ENCODE results near the gene SLC13A2. TPM values are rescaled to one million over a fixed set of nuclear protein-coding genes. Genes with fewer than 3 reads are reported as not detected.
"Not testable (repeated sequence)": the region's sequence is repeated elsewhere in the genome, so short reads cannot be mapped to it uniquely, and the experiment has no call there.

The SLC13A2 gene, protein sequence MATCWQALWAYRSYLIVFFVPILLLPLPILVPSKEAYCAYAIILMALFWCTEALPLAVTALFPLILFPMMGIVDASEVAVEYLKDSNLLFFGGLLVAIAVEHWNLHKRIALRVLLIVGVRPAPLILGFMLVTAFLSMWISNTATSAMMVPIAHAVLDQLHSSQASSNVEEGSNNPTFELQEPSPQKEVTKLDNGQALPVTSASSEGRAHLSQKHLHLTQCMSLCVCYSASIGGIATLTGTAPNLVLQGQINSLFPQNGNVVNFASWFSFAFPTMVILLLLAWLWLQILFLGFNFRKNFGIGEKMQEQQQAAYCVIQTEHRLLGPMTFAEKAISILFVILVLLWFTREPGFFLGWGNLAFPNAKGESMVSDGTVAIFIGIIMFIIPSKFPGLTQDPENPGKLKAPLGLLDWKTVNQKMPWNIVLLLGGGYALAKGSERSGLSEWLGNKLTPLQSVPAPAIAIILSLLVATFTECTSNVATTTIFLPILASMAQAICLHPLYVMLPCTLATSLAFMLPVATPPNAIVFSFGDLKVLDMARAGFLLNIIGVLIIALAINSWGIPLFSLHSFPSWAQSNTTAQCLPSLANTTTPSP
- not detected in 3 replicates for total RNA-seq

- Mint-ChIP-seq H3K9me3 (no peaks in the 10 kb centered on the region), H3K27ac (no peak within 1 kb of the TSS), H3K27me3 (ENCODE audit: low read depth) (peaks cover 14% of the 10 kb centered on the region), H3K4me1 (peaks cover 16% of the 10 kb centered on the region), H3K36me3 (no peaks in the 10 kb centered on the region), H3K4me3 (no peak within 1 kb of the TSS)
- DNase-seq (ENCODE audit: low spot score in 2 of 2, unreplicated experiment in 2 of 2): no peak
- TF ChIP-seq, protein P1, sequence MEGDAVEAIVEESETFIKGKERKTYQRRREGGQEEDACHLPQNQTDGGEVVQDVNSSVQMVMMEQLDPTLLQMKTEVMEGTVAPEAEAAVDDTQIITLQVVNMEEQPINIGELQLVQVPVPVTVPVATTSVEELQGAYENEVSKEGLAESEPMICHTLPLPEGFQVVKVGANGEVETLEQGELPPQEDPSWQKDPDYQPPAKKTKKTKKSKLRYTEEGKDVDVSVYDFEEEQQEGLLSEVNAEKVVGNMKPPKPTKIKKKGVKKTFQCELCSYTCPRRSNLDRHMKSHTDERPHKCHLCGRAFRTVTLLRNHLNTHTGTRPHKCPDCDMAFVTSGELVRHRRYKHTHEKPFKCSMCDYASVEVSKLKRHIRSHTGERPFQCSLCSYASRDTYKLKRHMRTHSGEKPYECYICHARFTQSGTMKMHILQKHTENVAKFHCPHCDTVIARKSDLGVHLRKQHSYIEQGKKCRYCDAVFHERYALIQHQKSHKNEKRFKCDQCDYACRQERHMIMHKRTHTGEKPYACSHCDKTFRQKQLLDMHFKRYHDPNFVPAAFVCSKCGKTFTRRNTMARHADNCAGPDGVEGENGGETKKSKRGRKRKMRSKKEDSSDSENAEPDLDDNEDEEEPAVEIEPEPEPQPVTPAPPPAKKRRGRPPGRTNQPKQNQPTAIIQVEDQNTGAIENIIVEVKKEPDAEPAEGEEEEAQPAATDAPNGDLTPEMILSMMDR (IDR thresholded peaks at IDR 0.05; ENCODE audit: unreplicated experiment): no peak
These were observed at the start of gene SLC13A2 for GRCh38 chr17:28473542-28473941. Gene SLC13A2, plus strand, starts transcription at chr17:28473644. Its CDS starts 69 bp downstream, at chr17:28473713.

DNA sequence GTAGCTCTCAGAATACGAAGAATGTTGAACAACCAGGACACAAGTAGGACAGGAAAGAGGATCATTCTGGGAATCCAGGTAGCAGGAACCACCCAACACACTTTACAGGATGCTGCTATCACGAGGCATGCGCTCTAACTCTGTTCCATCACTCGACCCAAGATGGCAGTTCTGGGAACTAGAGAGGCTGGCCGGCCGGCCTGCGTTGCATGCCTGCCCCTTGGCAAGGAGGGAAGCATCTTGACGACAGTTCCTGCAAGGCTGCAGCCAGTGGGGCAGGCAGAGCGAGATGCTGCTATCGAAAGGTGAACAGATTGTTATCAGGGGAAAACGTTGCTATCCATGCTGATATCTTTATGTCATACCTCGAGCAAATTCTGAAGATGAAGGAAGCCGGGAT lies 48.2 kb upstream of the SLC13A2 start:
- H3K9me3 Mint-ChIP-seq: no peaks in the 10 kb centered on the region
- H3K27me3 Mint-ChIP-seq (ENCODE audit: low read depth): peaks cover 5% of the 10 kb centered on the region
- H3K27ac Mint-ChIP-seq: no peak overlapping the region
- no peaks in the 10 kb centered on the region for H3K4me1 Mint-ChIP-seq
- TF ChIP-seq, protein P1 (IDR thresholded peaks at IDR 0.05; ENCODE audit: unreplicated experiment): no peak
- H3K4me3 Mint-ChIP-seq: no peak overlapping the region
- no peak for DNase-seq (ENCODE audit: low spot score in 2 of 2, unreplicated experiment in 2 of 2)
- no peaks in the 10 kb centered on the region for H3K36me3 Mint-ChIP-seq

GRCh38 chr17:28426081-28426519 lies 47.3 kb upstream of the SLC13A2 start:
- DNase-seq (ENCODE audit: low spot score in 2 of 2, unreplicated experiment in 2 of 2): no peak
- Mint-ChIP-seq H3K36me3 (no peaks in the 10 kb centered on the region), H3K27ac (no peak overlapping the region), H3K4me1 (no peaks in the 10 kb centered on the region), H3K4me3 (no peak overlapping the region), H3K9me3 (no peaks in the 10 kb centered on the region), H3K27me3 (ENCODE audit: low read depth) (peaks cover 10% of the 10 kb centered on the region)
- TF ChIP-seq, protein P1 (IDR thresholded peaks at IDR 0.05; ENCODE audit: unreplicated experiment): peak; percentile 52

GRCh38 chr17:28427371-28427770 lies 46.1 kb upstream of the SLC13A2 start:
- H3K9me3 Mint-ChIP-seq: no peaks in the 10 kb centered on the region
- H3K4me3 Mint-ChIP-seq: no peak overlapping the region
- TF ChIP-seq, protein P1 (IDR thresholded peaks at IDR 0.05; ENCODE audit: unreplicated experiment): no peak
- H3K27ac Mint-ChIP-seq: no peak overlapping the region
- no peak for DNase-seq (ENCODE audit: low spot score in 2 of 2, unreplicated experiment in 2 of 2)
- H3K27me3 Mint-ChIP-seq (ENCODE audit: low read depth): peaks cover 22% of the 10 kb centered on the region
- H3K4me1 Mint-ChIP-seq: no peaks in the 10 kb centered on the region
- H3K36me3 Mint-ChIP-seq: no peaks in the 10 kb centered on the region

DNA sequence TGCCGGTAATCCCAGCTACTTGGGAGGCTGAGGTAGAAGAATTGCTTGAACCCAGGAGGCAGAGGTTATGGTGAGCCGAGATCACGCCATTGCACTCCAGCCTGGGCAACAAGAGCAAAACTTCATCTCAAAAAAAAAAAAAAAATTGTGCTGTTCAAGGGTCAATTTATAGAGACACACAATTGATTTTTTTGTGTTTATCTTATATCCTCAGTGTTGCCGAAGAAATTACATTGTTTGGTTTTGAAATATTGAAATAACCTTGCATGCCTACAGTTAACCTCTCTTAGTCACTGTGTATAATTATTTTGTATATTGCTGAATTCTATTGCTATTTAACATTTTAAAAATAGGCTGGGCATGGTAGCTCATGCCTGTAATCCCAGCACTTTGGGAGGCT lies 45.5 kb upstream of the SLC13A2 start:
- not testable (repeated sequence) for DNase-seq (ENCODE audit: low spot score in 2 of 2, unreplicated experiment in 2 of 2); H3K27ac Mint-ChIP-seq; H3K4me1 Mint-ChIP-seq; H3K4me3 Mint-ChIP-seq; H3K36me3 Mint-ChIP-seq; H3K9me3 Mint-ChIP-seq
- H3K27me3 Mint-ChIP-seq (ENCODE audit: low read depth): peaks cover 26% of the 10 kb centered on the region

GRCh38 chr17:28433721-28434120 lies 39.7 kb upstream of the SLC13A2 start:
- TF ChIP-seq, protein P1 (IDR thresholded peaks at IDR 0.05; ENCODE audit: unreplicated experiment): no peak
- Mint-ChIP-seq H3K27me3 (ENCODE audit: low read depth) (peaks cover 46% of the 10 kb centered on the region), H3K9me3 (peaks cover 3% of the 10 kb centered on the region), H3K4me3 (no peak overlapping the region), H3K4me1 (no peaks in the 10 kb centered on the region), H3K36me3 (no peaks in the 10 kb centered on the region), H3K27ac (no peak overlapping the region)
- DNase-seq (ENCODE audit: low spot score in 2 of 2, unreplicated experiment in 2 of 2): no peak

DNA sequence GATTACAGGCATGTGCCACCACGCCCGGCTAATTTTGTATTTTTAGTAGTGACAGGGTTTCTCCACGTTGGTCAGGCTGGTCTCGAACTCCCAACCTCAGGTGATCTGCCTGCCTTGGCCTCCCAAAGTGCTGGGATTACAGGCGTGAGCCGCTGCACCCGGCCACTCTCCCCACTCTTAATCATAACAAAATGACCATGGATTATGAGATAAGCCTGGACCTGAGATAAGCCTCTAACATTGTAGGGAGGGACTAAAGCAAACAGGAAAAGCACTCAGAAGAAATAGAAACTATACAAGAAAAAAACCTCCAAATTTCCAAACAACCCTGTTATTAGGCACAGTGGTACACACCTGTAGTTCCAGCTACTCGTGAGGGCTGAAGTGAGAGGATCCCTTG lies 39.1 kb upstream of the SLC13A2 start:
- H3K4me3 Mint-ChIP-seq; H3K4me1 Mint-ChIP-seq; H3K9me3 Mint-ChIP-seq; H3K27ac Mint-ChIP-seq; DNase-seq (ENCODE audit: low spot score in 2 of 2, unreplicated experiment in 2 of 2); H3K36me3 Mint-ChIP-seq: not testable (repeated sequence)
- H3K27me3 Mint-ChIP-seq (ENCODE audit: low read depth): peaks cover 48% of the 10 kb centered on the region

Data from mesothelial cell of epicardium (in vitro differentiated cells).